Measurements from ENCODE around the gene BRINP1. TPM values are rescaled to one million over a fixed set of nuclear protein-coding genes. Genes with fewer than 3 reads are reported as not detected.

Gene BRINP1
- total RNA-seq, 1 experiment from 2014 or later = not detected

DNA sequence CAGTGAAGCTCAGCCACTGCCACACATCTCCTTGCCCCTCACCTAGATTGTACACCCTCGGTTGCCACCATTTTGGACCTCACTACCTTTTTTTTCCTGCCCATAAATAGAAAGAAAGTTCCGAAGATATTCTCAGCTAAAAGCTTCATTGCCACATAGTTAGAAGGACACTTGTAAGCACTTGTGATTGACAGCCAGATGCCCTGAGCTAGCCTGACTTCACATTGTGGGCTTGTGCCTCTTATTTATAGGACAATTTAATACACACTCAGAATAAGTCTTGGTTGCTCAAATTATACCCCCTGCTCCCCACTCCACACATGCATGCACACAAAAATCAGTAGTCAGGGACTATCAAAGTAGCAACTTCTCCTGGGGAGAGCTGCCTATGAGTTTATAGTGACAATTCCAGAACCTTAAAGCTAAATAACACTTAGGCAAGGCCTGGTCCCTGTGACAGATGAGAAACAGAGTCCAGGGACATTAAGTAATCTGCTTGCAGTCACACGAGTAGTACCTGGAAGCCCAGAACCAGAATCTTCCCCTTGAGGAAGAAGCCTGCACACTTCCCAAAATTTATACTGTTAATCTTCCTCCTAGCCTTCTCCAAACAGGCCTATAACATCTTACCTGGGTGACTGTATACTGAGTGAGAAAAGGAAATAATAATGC lies 184.8 kb downstream of the BRINP1 start:
- intact Hi-C loops (cut with micrococcal nuclease) = no loop called here
- H3K9me3 Mint-ChIP-seq (ENCODE audit: unreplicated experiment) = peaks cover 37% of the 10 kb centered on the region
- no peak for TF ChIP-seq CTCF (IDR thresholded peaks at IDR 0.05; ENCODE audit: unreplicated experiment)
- no peaks in the 10 kb centered on the region for H3K27me3 Mint-ChIP-seq (ENCODE audit: insufficient read depth, unreplicated experiment)
- no peaks in the 10 kb centered on the region for H3K4me1 Mint-ChIP-seq (ENCODE audit: insufficient read depth, unreplicated experiment)
- POLR2A ChIA-PET = no interaction called here
- no peak overlapping the region for H3K27ac Mint-ChIP-seq (ENCODE audit: low read depth, unreplicated experiment)
- CTCF ChIA-PET = no interaction called here
- DNase-seq (ENCODE audit: unreplicated experiment) = no peak
- H3K36me3 Mint-ChIP-seq (ENCODE audit: insufficient read depth, unreplicated experiment) = no peaks in the 10 kb centered on the region
- H3K4me3 Mint-ChIP-seq (ENCODE audit: unreplicated experiment) = no peak overlapping the region
- no TSS peak for BruUV-seq (replicated peaks)

GRCh38 chr9:119181561-119181960 lies 187.7 kb downstream of the BRINP1 start:
- H3K4me3 Mint-ChIP-seq (ENCODE audit: unreplicated experiment) = no peak overlapping the region
- BruUV-seq (replicated peaks) = no TSS peak
- H3K27me3 Mint-ChIP-seq (ENCODE audit: insufficient read depth, unreplicated experiment) = no peaks in the 10 kb centered on the region
- no peak for TF ChIP-seq CTCF (IDR thresholded peaks at IDR 0.05; ENCODE audit: unreplicated experiment)
- intact Hi-C loops (cut with micrococcal nuclease) = no loop called here
- H3K4me1 Mint-ChIP-seq (ENCODE audit: insufficient read depth, unreplicated experiment) = no peaks in the 10 kb centered on the region
- no peak for DNase-seq (ENCODE audit: unreplicated experiment)
- H3K9me3 Mint-ChIP-seq (ENCODE audit: unreplicated experiment) = peaks cover 37% of the 10 kb centered on the region
- H3K27ac Mint-ChIP-seq (ENCODE audit: low read depth, unreplicated experiment) = no peak overlapping the region
- no peaks in the 10 kb centered on the region for H3K36me3 Mint-ChIP-seq (ENCODE audit: insufficient read depth, unreplicated experiment)
- CTCF ChIA-PET = interaction anchor here (0.7 kb wide), 1 partner anchor 22 kb away, joined by 4 read pairs; no protein-coding TSS in a partner anchor
- POLR2A ChIA-PET = no interaction called here

GRCh38 chr9:119180897-119181296 lies 188.3 kb downstream of the BRINP1 start:
- no peak for DNase-seq (ENCODE audit: unreplicated experiment)
- H3K4me1 Mint-ChIP-seq (ENCODE audit: insufficient read depth, unreplicated experiment) = no peaks in the 10 kb centered on the region
- no peak for TF ChIP-seq CTCF (IDR thresholded peaks at IDR 0.05; ENCODE audit: unreplicated experiment)
- H3K27me3 Mint-ChIP-seq (ENCODE audit: insufficient read depth, unreplicated experiment) = no peaks in the 10 kb centered on the region
- CTCF ChIA-PET = interaction anchor here (0.5 to 0.7 kb wide), 3 partner anchors 20 to 1022 kb away, joined by 3 to 4 read pairs (median 3); no protein-coding TSS in a partner anchor
- H3K9me3 Mint-ChIP-seq (ENCODE audit: unreplicated experiment) = peaks cover 42% of the 10 kb centered on the region
- POLR2A ChIA-PET = no interaction called here
- H3K27ac Mint-ChIP-seq (ENCODE audit: low read depth, unreplicated experiment) = no peak overlapping the region
- no peak overlapping the region for H3K4me3 Mint-ChIP-seq (ENCODE audit: unreplicated experiment)
- no TSS peak for BruUV-seq (replicated peaks)
- intact Hi-C loops (cut with micrococcal nuclease) = no loop called here
- no peaks in the 10 kb centered on the region for H3K36me3 Mint-ChIP-seq (ENCODE audit: insufficient read depth, unreplicated experiment)

DNA sequence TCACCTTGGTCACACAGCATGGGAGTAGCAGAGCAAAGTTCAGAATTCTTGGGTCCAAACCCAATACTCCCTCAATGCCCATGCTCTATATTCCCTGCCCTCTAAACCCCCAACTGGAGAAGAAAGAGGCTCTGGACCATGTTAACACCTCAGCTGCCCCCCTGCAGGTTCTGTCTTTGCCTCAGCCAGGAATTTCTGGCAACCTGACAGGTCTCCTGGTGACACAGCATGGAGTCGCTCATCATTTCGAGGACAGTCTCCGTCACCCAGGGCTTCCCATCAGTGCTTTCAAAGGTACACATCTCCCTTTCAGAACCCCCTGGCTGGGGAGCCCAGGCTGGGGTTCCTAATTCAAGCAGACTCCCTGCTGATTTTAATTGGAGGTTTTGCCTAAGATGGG lies 189.5 kb downstream of the BRINP1 start:
- Mint-ChIP-seq H3K9me3 (ENCODE audit: unreplicated experiment) (peaks cover 48% of the 10 kb centered on the region), H3K4me1 (ENCODE audit: insufficient read depth, unreplicated experiment) (no peaks in the 10 kb centered on the region), H3K27me3 (ENCODE audit: insufficient read depth, unreplicated experiment) (no peaks in the 10 kb centered on the region), H3K4me3 (ENCODE audit: unreplicated experiment) (no peak overlapping the region), H3K27ac (ENCODE audit: low read depth, unreplicated experiment) (no peak overlapping the region), H3K36me3 (ENCODE audit: insufficient read depth, unreplicated experiment) (no peaks in the 10 kb centered on the region)
- intact Hi-C loops (cut with micrococcal nuclease) = no loop called here
- ChIA-PET POLR2A (no interaction called here), CTCF (no interaction called here)
- no peak for TF ChIP-seq CTCF (IDR thresholded peaks at IDR 0.05; ENCODE audit: unreplicated experiment)
- DNase-seq (ENCODE audit: unreplicated experiment) = no peak
- BruUV-seq (replicated peaks) = no TSS peak
